Smooth muscle cell (in vitro differentiated cells): ENCODE measurements around the gene MEGF9. TPM values are rescaled to one million over a fixed set of nuclear protein-coding genes. Genes with fewer than 3 reads are reported as not detected.

ENCODE experiments used
- DNase-seq: peaks from one replicate; lab custom pipeline; 2025; ENCODE audit not compliant: unreplicated experiment; lab: John Stamatoyannopoulos, UW
- H2AFZ ChIP-seq: fragments of 200-600 bp; sonication (generic); 2 replicates; pipeline ENCODE4 v1.6.0; 2016; ENCODE audit warnings: antibody characterized with exemption, low read depth, mild to moderate bottlenecking
- H3F3A ChIP-seq: fragments of 200-600 bp; sonication (generic); 2 replicates; pipeline ENCODE4 v1.6.0; 2017; ENCODE audit warnings: antibody characterized with exemption, low read depth
- H3K27ac ChIP-seq: fragments of 200-600 bp; sonication (generic); 2 replicates; pipeline ENCODE4 v1.5.1; 2016; ENCODE audit warnings: low read depth, mild to moderate bottlenecking
- H3K27me3 ChIP-seq: fragments of 200-600 bp; sonication (generic); 2 replicates; pipeline ENCODE4 v1.6.1; 2016; ENCODE audit warnings: low read depth, mild to moderate bottlenecking
- H3K36me3 ChIP-seq: fragments of 200-600 bp; sonication (generic); 2 replicates; pipeline ENCODE4 v1.5.1; 2016; ENCODE audit warnings: low read depth
- H3K4me1 ChIP-seq: fragments of 200-600 bp; sonication (generic); 2 replicates; pipeline ENCODE4 v1.5.1; 2016; ENCODE audit warnings: low read depth
- H3K4me2 ChIP-seq: fragments of 200-600 bp; sonication (generic); 2 replicates; pipeline ENCODE4 v1.6.0; 2016; ENCODE audit warnings: mild to moderate bottlenecking
- H3K4me3 ChIP-seq: fragments of 200-600 bp; sonication (generic); 2 replicates; pipeline ENCODE4 v1.5.1; 2016; ENCODE audit warnings: mild to moderate bottlenecking
- H3K79me2 ChIP-seq: fragments of 200-600 bp; sonication (generic); 2 replicates; pipeline ENCODE4 v1.6.0; 2016; ENCODE audit warnings: low read depth, mild to moderate bottlenecking
- H3K9ac ChIP-seq: fragments of 200-600 bp; sonication (generic); 2 replicates; pipeline ENCODE4 v1.6.0; 2016; ENCODE audit warnings: low read depth
- H3K9me3 ChIP-seq: fragments of 200-600 bp; sonication (generic); replicated peaks from 2 replicates; pipeline ENCODE4 v1.5.1; 2016; ENCODE audit warnings: low read depth
- H4K20me1 ChIP-seq: fragments of 200-600 bp; sonication (generic); 2 replicates; pipeline ENCODE4 v1.6.0; 2016; ENCODE audit warnings: low read depth
- CTCF ChIP-seq: fragments of 200-600 bp; sonication (generic); IDR thresholded peaks from 2 replicates; pipeline ENCODE4 v1.5.1; 2017; ENCODE audit warnings: borderline replicate concordance, mild to moderate bottlenecking, antibody characterized with exemption; ENCODE audit not compliant: insufficient read depth, poor library complexity, severe bottlenecking
- WGBS: methylation state at CpG from one replicate; pipeline ENCODE4 v1.1.7; 2016; ENCODE audit warnings: low lambda C conversion rate; 5-methylcytosine and 5-hydroxymethylcytosine counted together
- polyA plus RNA-seq: library from polyadenylated mRNA; unstranded; fragments of >200 nt; fragmentation: Nextera tagmentation; extraction: Ambion mirVana; gene quantifications from 2 replicates; pipeline ENCODE4 v1.2.1, GENCODE V29; 2016
- total RNA-seq: library from RNA; depleted of rRNA; stranded (reverse); fragments of >200 nt; gene quantifications from 2 replicates; pipeline ENCODE4 v1.2.3, GENCODE V29; 2014

Gene MEGF9
- total and polyA plus RNA-seq, 2 experiments from 2014 or later = 1.8 to 6.0 TPM

- H2AFZ ChIP-seq = no peak overlapping the region
- no peak for TF ChIP-seq CTCF
- H3F3A ChIP-seq = no peaks in the 10 kb centered on the region
- H4K20me1 ChIP-seq = no peaks in the 10 kb centered on the region
- no peak overlapping the region for H3K4me3 ChIP-seq
- DNase-seq = no peak
- H3K4me1 ChIP-seq = no peaks in the 10 kb centered on the region
- no peak overlapping the region for H3K27ac ChIP-seq
- H3K36me3 ChIP-seq = no peaks in the 10 kb centered on the region
- 93% methylated on average over 1 of the region's 1 CpG for WGBS
- H3K9ac ChIP-seq = no peak overlapping the region
- no peaks in the 10 kb centered on the region for H3K27me3 ChIP-seq
- no peak overlapping the region for H3K4me2 ChIP-seq
- H3K9me3 ChIP-seq = no peaks in the 10 kb centered on the region
- H3K79me2 ChIP-seq = no peaks in the 10 kb centered on the region
Observed at GRCh38 chr9:120603010-120603409, 111.3 kb downstream of the MEGF9 start.

- Histone ChIP-seq H3K27me3 (no peaks in the 10 kb centered on the region), H3K9ac (no peak overlapping the region), H3K9me3 (no peaks in the 10 kb centered on the region), H3K4me1 (no peaks in the 10 kb centered on the region), H3K27ac (no peak overlapping the region), H4K20me1 (no peaks in the 10 kb centered on the region), H2AFZ (no peak overlapping the region), H3K79me2 (no peaks in the 10 kb centered on the region), H3K36me3 (no peaks in the 10 kb centered on the region), H3F3A (no peaks in the 10 kb centered on the region), H3K4me2 (no peak overlapping the region), H3K4me3 (no peak overlapping the region)
- WGBS = 84% methylated on average over 2 of the region's 2 CpGs
- TF ChIP-seq CTCF = no peak
- DNase-seq = no peak
Observed at GRCh38 chr9:120593955-120594277, 120.4 kb downstream of the MEGF9 start.

DNA sequence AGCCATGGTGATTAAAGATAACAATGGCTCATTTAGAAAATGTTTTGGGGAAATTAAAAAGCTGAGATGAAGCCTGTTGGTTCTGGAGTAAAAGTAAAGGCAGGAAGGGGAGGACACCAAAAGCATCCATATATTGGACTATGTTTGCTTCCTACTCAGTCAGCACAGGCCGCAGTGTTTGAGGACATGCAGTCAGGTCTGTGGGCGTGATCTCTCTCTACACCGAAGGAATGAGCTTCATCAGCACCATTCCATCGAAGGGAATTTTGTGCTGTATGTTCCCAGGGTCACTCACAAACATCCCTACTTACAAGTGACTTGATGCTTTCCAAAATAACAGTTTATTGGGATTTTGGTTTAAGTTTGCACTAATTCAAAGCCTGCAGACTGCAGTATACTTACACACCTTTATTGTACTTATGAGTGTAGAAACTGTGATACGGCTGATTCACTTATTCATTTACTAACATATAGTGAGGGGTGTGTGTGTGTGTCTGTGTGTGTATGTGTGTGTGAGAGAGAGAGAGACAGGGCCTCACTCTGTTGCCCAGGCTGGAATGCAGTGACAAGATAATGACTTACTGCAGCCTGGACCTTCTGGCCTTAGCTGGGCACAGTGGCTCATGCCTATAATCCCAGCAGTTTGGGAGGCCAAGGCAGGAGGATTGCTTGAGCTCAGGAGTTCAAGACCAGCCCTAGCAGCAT is 120.9 kb downstream of the MEGF9 start:
- Histone ChIP-seq H3F3A (no peaks in the 10 kb centered on the region), H4K20me1 (no peaks in the 10 kb centered on the region), H3K9me3 (no peaks in the 10 kb centered on the region), H3K4me1 (no peaks in the 10 kb centered on the region), H2AFZ (no peak overlapping the region), H3K9ac (no peak overlapping the region), H3K79me2 (no peaks in the 10 kb centered on the region), H3K27ac (no peak overlapping the region), H3K36me3 (no peaks in the 10 kb centered on the region), H3K4me3 (no peak overlapping the region), H3K4me2 (no peak overlapping the region), H3K27me3 (no peaks in the 10 kb centered on the region)
- 86% methylated on average over 5 of the region's 5 CpGs for WGBS
- DNase-seq = no peak
- no peak for TF ChIP-seq CTCF

DNA sequence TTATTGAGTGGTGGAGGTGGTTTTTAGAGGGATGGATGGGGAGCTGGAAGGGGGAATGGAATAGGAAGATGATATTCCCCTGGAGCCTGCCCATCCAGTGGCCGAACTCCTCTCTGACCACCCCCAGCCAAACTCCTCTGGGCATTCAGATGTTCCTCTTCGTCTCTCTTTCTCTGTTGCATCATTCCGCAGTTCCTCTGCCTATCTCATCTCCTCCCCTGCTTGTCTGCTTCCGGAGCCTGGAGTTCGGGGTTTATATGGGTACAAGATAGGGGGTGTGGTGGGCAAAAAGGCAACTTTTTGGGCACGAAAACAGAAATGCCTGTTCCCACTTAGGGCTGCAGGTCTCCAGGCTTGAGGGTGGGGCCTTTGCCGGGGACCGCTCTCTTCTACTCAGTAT is 122.1 kb downstream of the MEGF9 start:
- Histone ChIP-seq H3F3A (no peaks in the 10 kb centered on the region), H2AFZ (no peak overlapping the region), H3K27me3 (no peaks in the 10 kb centered on the region), H3K27ac (no peak overlapping the region), H4K20me1 (no peaks in the 10 kb centered on the region), H3K79me2 (no peaks in the 10 kb centered on the region), H3K9me3 (no peaks in the 10 kb centered on the region), H3K4me3 (no peak overlapping the region), H3K4me2 (no peak overlapping the region), H3K4me1 (no peaks in the 10 kb centered on the region), H3K9ac (no peak overlapping the region), H3K36me3 (no peaks in the 10 kb centered on the region)
- no peak for TF ChIP-seq CTCF
- WGBS = 93% methylated on average over 8 of the region's 8 CpGs
- no peak for DNase-seq
